SU-DHL-6 (cell line): Measurements from ENCODE around the gene DPP6.

Experiments
- H2AFZ ChIP-seq: fragments of 200-600 bp; sonication (generic); 2 replicates; pipeline ENCODE4 v1.6.1; 2014; ENCODE audit warnings: low read depth, mild to moderate bottlenecking, moderate library complexity, mixed read lengths, antibody characterized with exemption, low read length; ENCODE audit not compliant: severe bottlenecking
- H3F3A ChIP-seq: fragments of 200-600 bp; shearing (Covaris generic); 2 replicates; pipeline ENCODE4 v1.6.0; 2016; ENCODE audit warnings: antibody characterized with exemption, mild to moderate bottlenecking; ENCODE audit not compliant: insufficient read depth
- H3K27ac ChIP-seq: fragments of 200-600 bp; sonication (generic); 2 replicates; pipeline ENCODE4 v1.5.1; 2016; ENCODE audit warnings: low read depth, mild to moderate bottlenecking, low read length, moderate library complexity, mixed read lengths
- H3K27me3 ChIP-seq: fragments of 200-600 bp; sonication (generic), shearing (Covaris generic); 2 replicates; pipeline ENCODE4 v1.6.0; 2014; ENCODE audit warnings: mild to moderate bottlenecking, low read length
- H3K36me3 ChIP-seq: fragments of 200-600 bp; sonication (generic); 2 replicates; pipeline ENCODE4 v1.6.1; 2014; ENCODE audit warnings: mild to moderate bottlenecking, low read length, mixed read lengths
- H3K4me2 ChIP-seq: fragments of 300-600, 200-600 bp; shearing (Covaris generic), sonication (generic); 2 replicates; pipeline ENCODE4 v1.6.0; 2014; ENCODE audit warnings: low read length, low read depth, mild to moderate bottlenecking; ENCODE audit not compliant: poor library complexity, severe bottlenecking
- H3K4me3 ChIP-seq: fragments of 200-600 bp; sonication (generic); 2 replicates; pipeline ENCODE4 v1.5.1; 2014; ENCODE audit warnings: antibody characterized with exemption, low read length, mild to moderate bottlenecking, mixed read lengths; ENCODE audit not compliant: insufficient read depth, poor library complexity, severe bottlenecking
- H3K79me2 ChIP-seq: fragments of 200-600 bp; sonication (generic); 2 replicates; pipeline ENCODE4 v1.6.1; 2014; ENCODE audit warnings: mild to moderate bottlenecking, low read length, moderate library complexity; ENCODE audit not compliant: insufficient read depth
- H3K9ac ChIP-seq: fragments of 200-600 bp; sonication (generic); 2 replicates; pipeline ENCODE4 v1.7.0; 2014; ENCODE audit warnings: mild to moderate bottlenecking, low read length
- H3K9me2 ChIP-seq: fragments of 200-600 bp; sonication (generic); replicated peaks from 2 replicates; pipeline ENCODE4 v1.6.1; 2014; ENCODE audit warnings: low read length; ENCODE audit not compliant: insufficient read depth
- H3K9me3 ChIP-seq: fragments of 200-600 bp; sonication (generic); 2 replicates; pipeline ENCODE4 v1.6.1; 2014; ENCODE audit warnings: low read length, mixed read lengths; ENCODE audit not compliant: insufficient read depth
- H4K20me1 ChIP-seq: fragments of 200-600 bp; sonication (generic); 2 replicates; pipeline ENCODE4 v1.6.1; 2014; ENCODE audit warnings: low read depth, mild to moderate bottlenecking, antibody characterized with exemption, low read length, moderate library complexity, mixed read lengths
- EZH2phosphoT487 ChIP-seq: fragments of 200-600 bp; sonication (generic), shearing (Covaris generic); conservative IDR thresholded peaks from 2 replicates; pipeline ENCODE4 v1.6.1; 2018; ENCODE audit warnings: mild to moderate bottlenecking, antibody characterized with exemption, low read length, moderate library complexity, mixed read lengths
- TF ChIP-seq, protein P1 (sequence below): fragments of 200-600 bp; sonication (generic); IDR thresholded peaks from one replicate; pipeline ENCODE4 v1.5.1; 2017; ENCODE audit warnings: antibody characterized with exemption, mild to moderate bottlenecking, low read length, moderate library complexity; ENCODE audit not compliant: insufficient read depth, poor library complexity, severe bottlenecking

Gene DPP6

DNA sequence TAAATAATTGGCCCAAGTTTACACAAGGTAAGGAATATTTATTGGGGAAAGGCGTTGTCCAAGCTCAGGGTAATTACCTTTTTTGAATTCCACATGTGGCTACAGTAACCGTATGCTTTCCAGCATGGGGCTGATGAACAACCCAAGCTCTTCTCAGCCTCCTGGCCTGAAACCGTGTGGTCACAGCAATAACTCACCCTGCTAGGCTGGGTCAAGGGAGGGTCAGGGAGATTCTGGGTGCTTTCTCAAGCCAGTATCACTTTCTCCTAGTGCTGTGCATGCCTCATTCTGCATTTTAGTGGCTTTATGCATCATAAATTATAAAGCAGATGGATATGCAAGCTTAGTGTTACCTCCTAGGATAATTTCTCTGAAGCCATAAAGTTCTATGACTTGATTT is 676.9 kb downstream of the DPP6 start:
- Histone ChIP-seq H3F3A (no peaks in the 10 kb centered on the region), H3K27ac (no peak overlapping the region), H3K4me3 (no peak overlapping the region), H3K36me3 (no peaks in the 10 kb centered on the region), H3K9me2 (no peaks in the 10 kb centered on the region), H3K79me2 (no peaks in the 10 kb centered on the region), H3K9me3 (peaks cover 17% of the 10 kb centered on the region; the same call in 1 of the 2 replicates), H3K27me3 (no peaks in the 10 kb centered on the region), H3K4me2 (no peak overlapping the region), H4K20me1 (no peaks in the 10 kb centered on the region), H2AFZ (no peak overlapping the region), H3K9ac (no peak overlapping the region)
- TF ChIP-seq EZH2phosphoT487 = no peak
- TF ChIP-seq, protein P1, sequence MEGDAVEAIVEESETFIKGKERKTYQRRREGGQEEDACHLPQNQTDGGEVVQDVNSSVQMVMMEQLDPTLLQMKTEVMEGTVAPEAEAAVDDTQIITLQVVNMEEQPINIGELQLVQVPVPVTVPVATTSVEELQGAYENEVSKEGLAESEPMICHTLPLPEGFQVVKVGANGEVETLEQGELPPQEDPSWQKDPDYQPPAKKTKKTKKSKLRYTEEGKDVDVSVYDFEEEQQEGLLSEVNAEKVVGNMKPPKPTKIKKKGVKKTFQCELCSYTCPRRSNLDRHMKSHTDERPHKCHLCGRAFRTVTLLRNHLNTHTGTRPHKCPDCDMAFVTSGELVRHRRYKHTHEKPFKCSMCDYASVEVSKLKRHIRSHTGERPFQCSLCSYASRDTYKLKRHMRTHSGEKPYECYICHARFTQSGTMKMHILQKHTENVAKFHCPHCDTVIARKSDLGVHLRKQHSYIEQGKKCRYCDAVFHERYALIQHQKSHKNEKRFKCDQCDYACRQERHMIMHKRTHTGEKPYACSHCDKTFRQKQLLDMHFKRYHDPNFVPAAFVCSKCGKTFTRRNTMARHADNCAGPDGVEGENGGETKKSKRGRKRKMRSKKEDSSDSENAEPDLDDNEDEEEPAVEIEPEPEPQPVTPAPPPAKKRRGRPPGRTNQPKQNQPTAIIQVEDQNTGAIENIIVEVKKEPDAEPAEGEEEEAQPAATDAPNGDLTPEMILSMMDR = no peak

GRCh38 chr7:154735766-154736165 is 683.6 kb downstream of the DPP6 start:
- Histone ChIP-seq H3K4me2 (no peak overlapping the region), H3K9me2 (no peaks in the 10 kb centered on the region), H3K36me3 (no peaks in the 10 kb centered on the region), H3K9ac (no peak overlapping the region), H3K9me3 (no peaks in the 10 kb centered on the region), H3K4me3 (no peak overlapping the region), H3F3A (no peaks in the 10 kb centered on the region), H2AFZ (no peak overlapping the region), H3K27me3 (no peaks in the 10 kb centered on the region), H3K79me2 (no peaks in the 10 kb centered on the region), H4K20me1 (no peaks in the 10 kb centered on the region), H3K27ac (no peak overlapping the region)
- TF ChIP-seq EZH2phosphoT487 = no peak
- TF ChIP-seq, protein P1 = no peak

- Histone ChIP-seq H3K4me3 (no peak overlapping the region), H3K27ac (no peak overlapping the region), H3K9me2 (no peaks in the 10 kb centered on the region), H3F3A (no peaks in the 10 kb centered on the region), H3K27me3 (no peaks in the 10 kb centered on the region), H2AFZ (no peak overlapping the region), H3K9ac (no peak overlapping the region), H3K9me3 (no peaks in the 10 kb centered on the region), H3K36me3 (no peaks in the 10 kb centered on the region), H3K79me2 (no peaks in the 10 kb centered on the region), H4K20me1 (no peaks in the 10 kb centered on the region), H3K4me2 (no peak overlapping the region)
- no peak for TF ChIP-seq EZH2phosphoT487
- TF ChIP-seq, protein P1 = no peak
These were observed 684.2 kb downstream of the DPP6 start for GRCh38 chr7:154736389-154736788.

DNA sequence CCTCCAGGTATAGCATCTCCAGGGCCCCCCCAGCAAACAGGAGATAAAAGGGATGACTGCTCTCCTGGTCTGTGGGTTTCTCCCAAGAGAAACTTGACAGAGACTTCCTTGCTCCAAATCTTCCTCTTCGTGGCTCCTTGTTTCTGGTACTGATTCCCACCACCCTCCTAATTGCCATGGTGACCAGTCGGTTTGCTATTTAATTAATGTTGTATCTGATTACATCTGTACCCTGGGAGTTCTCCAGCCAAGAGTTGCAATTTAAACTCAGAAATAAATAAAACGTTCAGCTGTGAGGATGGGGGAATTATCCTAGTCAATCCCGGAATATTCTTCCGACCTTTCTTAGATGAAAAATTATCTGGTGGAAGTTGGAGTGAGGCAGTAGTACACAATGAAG is 686.0 kb downstream of the DPP6 start:
- H3K36me3 ChIP-seq = no peaks in the 10 kb centered on the region

More for the DNA sequence above, 686.0 kb downstream of the DPP6 start:
- Histone ChIP-seq H3K9me2 (no peaks in the 10 kb centered on the region), H3K4me3 (no peak overlapping the region), H3F3A (no peaks in the 10 kb centered on the region), H3K9ac (no peak overlapping the region), H3K79me2 (no peaks in the 10 kb centered on the region), H2AFZ (no peak overlapping the region), H3K27me3 (no peaks in the 10 kb centered on the region), H4K20me1 (no peaks in the 10 kb centered on the region), H3K4me2 (no peak overlapping the region), H3K27ac (no peak overlapping the region), H3K9me3 (no peaks in the 10 kb centered on the region)
- TF ChIP-seq, protein P1 = no peak
- no peak for TF ChIP-seq EZH2phosphoT487
